ENCODE data around the gene RUVBL2.

- TF ChIP-seq CTCF (IDR thresholded peaks at IDR 0.05; ENCODE audit: insufficient read depth, low read length) (no peak), POLR2AphosphoS5 (IDR thresholded peaks at IDR 0.05; ENCODE audit: low read depth) (no peak), GABPA (IDR thresholded peaks at IDR 0.05; ENCODE audit: low read depth) (no peak), REST (IDR thresholded peaks at IDR 0.05; ENCODE audit: insufficient replicate concordance, low read depth) (no peak)
Observed at GRCh38 chr19:49011194-49011593, 17.5 kb downstream of the RUVBL2 start.
